Islet of Langerhans (tissue), 1 donor: ENCODE data around the gene PHPT1.
"Not testable (repeated sequence)": the region's sequence is repeated elsewhere in the genome, so short reads cannot be mapped to it uniquely, and the experiment has no call there.

ENCODE experiments used
- FAIRE-seq: peaks from one replicate; lab custom pipeline; 2011; peaks lifted over from hg19 to GRCh38; lab: Jason Lieb, UNC

PHPT1 gene

DNA sequence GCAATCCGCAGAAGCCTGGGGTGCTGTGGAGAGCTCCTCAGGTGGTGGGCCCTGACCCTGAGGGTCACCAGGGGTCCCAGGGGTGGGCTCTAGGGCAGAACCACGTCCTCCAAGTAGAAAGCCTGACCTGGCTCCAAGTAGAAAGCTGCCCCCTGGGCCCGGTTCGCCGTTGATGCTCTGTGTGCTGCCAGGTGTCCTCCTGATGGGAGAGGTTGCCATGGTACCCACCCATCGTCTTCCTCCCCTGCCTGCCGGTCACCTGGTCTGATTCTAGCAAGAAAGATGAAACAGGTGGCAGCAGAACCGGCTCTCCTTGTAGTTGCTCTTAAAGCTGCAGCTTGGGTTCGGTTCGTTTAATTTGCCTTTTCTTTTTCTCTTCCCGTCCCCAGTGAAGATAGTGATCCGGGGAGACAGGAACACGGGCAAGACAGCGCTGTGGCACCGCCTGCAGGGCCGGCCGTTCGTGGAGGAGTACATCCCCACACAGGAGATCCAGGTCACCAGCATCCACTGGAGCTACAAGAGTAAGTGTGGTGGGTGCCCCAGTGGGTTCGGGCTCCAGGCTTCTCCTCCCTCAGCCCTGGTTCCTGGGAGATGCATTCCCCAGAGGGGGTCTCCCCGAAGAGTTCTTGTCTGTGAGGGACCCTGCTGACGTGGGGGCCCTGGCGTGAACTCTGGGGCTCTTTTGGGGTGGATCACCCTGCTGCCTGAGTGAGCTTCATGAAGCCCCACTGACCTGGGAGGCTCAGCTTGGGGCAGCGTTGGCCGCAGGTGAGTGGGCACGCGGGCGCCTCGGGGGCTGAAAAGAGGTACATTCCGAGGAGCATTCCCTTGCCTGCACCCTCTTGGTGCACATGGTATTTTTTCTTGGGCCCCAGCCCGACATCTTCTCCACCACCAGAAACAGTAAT, 25.8 kb upstream of the PHPT1 start:
- no peak for FAIRE-seq

DNA sequence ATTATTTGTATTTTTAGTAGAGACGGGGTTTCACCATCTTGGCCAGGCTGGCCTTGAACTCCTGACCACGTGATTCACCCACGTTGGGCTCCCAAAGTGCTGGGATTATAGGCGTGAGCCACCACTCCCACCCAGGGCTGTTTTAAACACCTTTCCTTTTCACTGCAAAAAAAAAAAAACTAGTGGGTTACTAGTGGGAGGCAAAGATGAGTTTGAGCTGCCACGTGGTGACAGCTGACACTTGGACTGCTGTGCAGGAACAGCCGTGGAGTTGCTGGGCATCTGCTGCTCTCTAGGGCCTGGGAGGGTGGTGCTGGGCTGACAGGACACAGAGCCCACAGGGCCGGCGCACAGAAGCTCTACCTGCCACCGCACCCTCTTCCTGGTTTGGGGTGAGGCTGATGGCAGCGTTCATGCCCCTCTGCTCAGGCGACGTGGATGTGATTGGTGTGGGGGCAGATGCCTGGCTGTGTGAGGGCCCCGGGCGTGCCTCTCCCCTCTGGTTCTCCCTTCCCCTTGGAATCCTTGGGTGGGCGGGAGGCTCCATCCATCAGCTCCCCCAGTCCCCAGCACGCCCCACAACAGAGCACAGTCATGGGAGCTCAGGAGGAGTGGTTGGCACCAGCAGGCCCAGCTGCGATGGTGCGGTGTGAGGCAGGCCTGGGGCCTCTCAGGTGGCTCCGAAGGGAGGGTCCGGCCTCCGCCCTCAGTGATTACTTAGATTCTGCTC, 24.5 kb upstream of the PHPT1 start:
- FAIRE-seq: no peak

DNA sequence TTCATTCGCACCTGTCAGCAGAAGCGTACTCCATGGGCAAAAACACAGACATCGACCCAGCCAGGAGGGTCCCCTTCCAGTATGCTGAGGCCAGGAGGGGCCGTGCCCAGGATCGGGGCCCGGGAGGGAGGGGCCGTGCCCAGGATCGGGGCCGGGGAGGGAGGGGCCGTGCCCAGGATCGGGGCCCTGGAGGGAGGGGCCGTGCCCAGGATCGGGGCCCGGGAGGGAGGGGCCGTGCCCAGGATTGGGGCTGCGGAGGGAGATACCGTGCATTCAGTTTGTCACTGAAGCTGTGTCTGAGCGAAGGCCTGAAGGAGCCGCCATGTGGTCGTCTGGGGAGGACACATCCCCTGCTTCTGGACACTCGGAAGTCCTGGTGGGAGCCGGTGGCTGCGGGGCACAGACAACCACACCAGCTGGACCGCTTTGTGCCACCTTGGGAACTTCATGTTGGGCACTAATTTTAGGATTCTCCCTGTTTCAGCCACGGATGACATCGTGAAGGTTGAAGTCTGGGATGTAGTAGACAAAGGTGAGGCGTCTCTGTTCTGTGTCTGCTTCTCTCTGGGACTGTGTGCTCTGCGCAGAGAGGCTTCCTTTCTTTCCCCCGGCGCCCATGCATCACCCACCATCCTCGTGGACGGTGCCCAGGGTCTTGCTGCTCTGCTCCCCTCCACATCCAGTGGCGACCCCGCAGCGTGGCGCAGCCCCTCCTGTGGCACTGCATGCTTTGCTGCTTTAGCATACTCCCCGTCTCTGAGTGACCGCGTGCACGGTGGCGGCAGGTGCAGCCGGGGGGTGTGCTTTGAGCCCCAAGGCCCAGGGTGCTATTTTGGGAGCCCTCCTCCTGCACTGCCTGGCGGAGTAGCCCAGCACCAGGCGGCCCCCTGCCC, 23.7 kb upstream of the PHPT1 start:
- no peak for FAIRE-seq

DNA sequence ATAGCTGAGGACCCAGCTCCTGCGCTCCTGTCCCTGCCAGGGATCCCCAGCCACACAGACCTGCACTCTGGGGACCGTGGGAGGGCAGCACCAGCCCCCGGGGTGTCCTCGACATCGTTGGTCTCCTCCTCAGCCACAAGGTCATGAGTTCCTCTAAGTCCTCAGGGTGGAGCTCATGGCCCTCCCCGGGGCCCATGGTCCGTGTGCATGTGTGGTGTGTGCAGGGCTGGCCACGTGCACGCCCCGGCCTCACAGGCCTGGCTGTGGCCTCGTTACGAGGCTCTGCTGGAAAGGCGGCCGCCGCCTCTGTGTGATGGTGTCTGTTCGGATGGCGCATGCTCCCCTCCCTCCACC, 23.0 kb upstream of the PHPT1 start:
- no peak for FAIRE-seq

DNA sequence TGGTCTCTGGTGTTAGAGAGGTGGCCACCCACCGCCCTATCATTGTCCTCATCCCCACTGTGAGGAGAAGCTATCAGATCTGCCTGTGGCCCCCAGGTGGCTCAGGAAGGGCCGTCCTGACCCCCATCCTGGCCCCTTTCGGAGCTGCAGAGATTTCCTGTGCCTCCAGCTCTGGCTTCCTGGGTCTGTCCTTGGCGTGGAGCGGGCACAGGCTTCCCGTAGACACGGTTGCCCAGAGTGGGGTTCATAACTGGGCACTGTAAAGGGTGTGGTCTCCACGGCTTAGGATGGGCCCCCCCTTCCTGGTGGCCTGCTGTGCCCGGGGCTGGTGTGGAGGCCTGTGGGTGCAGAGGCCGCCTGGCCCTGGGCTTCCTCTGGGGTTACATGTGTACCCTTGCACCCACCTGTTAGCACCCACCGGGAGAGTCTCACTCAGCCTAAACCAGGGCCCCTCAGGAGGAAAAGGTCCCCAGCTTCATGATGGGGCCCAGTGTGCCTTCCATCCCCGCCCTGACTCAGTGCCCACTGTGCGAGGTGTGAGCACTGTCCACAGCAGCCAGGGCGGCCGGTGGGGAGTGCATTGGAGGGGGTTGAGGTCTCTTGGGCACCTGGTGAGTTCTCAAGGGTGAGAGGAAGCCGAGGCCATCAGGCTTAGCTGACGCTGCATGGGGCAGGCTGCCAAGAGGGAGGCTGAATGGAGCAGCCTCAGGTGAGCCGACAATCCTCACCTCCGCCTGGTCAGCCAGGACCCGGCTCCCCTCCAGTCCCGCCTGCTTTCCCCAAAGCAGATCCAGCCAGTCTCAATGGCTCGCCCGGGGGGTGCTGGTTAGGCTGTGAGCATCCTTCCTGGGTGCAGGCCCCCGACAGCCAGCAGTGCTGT, 22.3 kb upstream of the PHPT1 start:
- FAIRE-seq: no peak

DNA sequence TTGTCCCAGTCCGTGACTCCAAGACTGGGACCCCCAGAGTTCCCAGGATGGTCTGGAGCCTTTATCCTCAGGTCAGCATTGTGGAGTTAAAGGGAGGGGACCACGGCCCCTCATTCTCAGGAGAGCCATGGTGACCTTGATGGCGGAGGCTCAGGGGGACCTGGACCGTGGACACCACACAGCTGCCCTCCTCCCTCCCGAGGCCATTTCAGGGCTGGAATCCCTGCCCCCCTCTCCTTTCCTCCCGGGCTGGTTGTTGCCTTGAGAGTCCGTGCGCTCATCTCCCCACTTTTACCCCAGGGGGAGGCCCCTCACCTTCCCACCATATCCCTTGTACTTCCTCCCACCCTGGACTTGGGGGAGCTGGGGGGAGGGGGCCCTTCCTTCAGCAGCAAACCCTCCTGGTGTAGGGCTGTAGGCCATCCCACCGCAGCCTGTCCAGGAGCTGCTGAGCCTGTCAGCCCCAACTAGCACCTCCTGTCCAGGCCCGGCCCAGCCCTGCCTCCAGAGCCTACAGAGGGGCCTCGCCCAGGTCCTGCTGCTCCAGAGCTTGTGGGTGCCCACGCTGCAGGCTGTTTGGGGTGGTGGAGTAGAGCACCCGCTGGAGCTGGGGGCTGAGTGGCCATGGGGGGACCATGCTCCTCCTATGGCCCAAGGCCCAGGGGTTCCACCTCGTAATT, 21.3 kb upstream of the PHPT1 start:
- no peak for FAIRE-seq

DNA sequence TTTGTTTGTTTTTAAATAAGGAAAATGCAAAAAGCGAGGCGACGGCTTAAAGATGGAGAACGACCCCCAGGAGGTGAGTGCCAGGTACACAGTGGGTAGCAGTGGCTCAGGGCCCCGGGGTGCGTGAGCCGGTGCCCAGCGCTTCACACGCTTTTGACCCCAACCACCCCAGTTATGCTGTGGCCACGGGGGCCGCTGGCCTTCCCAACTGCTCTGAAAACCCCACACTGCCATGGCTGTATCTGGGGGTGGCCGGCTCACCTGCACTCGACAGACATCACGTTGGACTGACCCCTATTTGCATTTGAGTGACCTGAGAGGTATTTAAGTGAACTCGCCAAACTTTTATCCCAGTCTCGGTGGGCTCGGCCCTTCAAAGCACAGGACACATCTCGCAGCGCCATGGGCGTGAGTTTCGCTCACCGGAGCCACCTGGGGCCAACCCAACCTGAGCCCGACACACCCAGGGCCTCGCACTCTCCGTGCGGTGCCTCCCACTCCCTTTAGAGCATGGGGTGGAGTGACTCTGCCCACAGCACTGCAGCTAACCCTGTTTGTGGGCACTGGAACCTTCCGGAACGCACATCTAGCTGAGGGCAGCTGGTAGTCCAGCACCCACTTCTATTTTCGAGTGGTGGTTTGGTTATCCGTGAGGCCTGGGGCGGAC, 20.6 kb upstream of the PHPT1 start:
- FAIRE-seq: no peak

DNA sequence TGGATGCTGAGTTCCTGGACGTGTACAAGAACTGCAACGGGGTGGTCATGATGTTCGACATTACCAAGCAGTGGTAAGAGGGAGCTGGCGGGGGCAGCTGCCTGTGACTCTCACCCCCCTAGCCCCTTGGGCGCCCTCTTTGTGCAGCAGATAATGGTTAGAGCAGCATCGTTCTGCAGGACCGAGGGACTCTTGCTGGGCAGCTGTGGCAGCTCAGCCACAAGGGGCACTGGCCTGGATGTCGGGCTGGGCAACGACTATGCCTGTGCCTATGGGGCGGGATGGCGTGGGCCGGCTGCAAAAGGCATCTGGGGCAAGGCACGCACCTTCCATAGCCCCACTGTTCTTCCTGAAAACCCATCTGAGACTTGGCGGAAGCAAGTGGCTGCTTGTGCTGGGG, 19.8 kb upstream of the PHPT1 start:
- no peak for FAIRE-seq

DNA sequence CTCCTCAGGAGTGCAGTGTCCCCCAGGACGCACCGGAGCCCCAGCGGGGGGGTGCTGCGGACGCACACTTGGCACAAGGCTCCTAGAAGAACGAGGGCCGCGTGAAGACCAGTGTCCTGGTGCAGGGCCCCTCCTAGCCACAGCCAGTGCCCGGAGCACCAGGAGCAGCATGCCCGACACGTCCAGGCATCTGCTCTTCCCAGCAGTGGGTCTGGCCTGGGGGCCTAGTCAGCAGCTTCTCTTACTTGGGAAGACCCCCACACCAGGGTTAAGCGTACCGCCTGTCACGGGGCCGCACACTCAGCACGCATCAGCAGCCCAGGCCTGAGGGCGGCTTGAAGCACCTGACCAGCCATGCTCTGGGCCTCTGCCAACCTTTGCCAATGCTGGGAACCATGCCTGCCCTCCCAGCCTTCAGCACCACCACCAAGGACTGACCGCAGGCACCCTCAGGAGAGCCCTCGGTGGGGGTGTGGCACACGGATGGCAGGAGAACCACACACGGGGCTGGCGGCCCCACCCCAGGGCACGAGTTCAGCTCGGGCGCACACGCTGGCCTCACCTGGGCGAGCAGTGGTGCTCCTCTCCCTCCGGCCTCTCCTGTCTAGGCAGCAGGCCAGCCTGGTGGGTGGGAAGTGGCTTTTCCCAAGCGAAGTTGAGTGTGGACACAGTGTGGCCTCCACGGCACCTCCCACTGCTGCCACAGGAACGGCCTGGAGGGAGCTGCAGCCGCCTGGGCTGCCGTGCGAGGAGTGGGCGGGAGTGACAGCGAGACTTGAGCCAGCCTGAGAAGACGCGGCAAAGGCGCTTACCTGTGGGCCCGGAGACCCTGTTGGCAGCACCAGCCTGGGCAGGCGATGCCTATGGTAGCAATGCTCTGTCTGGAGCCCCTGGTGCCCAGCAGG, 19.0 kb upstream of the PHPT1 start:
- FAIRE-seq: no peak

DNA sequence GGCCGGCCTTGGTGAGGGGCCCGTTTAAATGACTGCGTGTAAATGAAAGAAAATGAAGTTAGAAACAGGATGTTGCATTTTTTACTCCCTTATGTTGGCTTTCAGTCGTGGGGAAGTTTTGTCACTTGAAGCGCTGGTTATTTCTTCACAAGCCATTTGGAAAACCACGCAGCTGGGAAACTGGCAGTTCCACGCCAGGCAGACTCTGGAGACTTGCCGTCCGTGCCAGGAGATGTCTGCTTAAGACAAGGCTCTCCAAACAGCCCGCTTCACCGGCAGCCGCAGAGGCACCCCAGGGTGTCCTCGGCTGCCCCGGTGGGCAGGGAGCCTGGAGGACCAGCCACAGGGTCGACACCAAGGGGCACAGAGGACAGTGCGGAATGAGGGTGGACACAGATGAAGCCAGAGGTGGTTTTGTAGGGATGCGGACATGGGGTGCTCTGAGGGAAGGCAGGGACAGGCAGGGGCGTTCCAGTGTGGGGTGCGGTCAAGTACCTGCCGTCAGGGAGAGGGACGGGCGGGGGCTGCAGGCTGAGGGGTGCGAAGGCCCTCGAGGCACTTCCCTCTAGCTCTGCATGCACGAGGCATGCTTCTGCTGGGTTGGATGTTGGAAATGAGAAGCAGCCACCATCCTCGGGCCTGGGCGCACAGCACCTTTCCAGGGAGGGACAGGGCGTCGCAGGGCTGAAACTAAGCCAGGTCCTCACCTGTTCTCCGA, 18.0 kb upstream of the PHPT1 start:
- no peak for FAIRE-seq

DNA sequence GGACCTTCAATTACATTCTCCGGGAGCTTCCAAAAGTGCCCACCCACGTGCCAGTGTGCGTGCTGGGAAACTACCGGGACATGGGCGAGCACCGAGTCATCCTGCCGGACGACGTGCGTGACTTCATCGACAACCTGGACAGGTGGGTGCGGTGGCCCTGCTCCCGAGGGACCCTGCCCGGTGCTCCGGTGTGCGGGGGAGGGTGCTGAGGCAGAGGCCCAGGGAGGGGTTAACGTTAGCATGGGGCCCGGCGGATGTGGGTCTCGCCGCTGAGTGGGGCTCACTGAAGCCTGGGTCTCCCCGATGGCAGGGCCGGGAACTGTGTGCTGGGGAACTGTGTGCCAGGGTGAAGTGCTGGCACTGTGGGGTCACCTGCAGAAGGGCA, 17.5 kb upstream of the PHPT1 start:
- no peak for FAIRE-seq

DNA sequence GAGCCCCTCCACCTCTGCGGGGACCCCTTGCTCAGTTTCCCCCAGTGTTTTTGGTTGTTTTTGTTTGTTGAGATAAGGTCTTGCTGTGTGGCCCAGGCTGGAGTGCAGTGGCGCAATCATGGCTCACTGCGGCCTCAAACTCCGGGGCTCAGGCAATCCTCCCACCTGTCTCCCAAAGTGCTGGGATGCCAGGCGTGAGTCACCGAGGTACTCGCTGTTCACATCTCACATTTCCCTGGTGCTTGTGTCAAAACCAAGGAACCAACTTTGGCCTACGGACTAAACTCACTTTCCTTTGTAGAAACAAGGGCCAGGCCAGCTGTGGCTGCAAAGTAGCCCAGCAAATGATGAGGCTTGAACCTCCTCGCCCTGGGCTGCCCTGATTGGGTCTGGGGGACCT, 16.6 kb upstream of the PHPT1 start:
- FAIRE-seq: no peak

DNA sequence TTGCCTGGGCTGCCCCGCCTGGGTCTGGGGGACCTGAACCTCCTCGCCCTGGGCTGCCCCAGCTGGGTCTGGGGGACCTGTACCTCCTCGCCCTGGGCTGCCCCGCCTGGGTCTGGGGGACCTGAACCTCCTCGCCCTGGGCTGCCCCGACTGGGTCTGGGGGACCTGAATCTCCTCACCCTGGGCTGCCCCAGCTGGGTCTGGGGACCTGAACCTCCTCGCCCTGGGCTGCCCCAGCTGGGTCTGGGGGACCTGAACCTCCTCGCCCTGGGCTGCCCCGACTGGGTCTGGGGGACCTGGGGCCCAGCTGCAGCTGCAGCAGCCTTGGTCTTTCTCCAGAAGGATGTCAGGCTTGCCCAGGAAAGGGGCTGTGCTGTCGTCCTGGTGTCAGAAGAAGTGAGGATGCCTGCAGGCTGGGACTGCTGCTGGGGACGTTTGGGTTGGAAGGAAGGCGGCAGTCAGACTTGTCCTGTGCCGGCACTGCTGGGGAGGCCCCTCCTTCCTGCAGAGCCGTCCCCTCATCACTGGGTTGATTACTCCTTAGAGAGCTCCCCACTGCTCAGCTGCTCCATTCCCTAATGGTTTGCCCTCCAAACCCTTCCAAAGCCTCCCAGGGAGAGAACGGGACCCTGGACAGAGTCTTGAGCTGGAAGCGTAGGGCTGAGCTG, 15.7 kb upstream of the PHPT1 start:
- FAIRE-seq: not testable (repeated sequence)

DNA sequence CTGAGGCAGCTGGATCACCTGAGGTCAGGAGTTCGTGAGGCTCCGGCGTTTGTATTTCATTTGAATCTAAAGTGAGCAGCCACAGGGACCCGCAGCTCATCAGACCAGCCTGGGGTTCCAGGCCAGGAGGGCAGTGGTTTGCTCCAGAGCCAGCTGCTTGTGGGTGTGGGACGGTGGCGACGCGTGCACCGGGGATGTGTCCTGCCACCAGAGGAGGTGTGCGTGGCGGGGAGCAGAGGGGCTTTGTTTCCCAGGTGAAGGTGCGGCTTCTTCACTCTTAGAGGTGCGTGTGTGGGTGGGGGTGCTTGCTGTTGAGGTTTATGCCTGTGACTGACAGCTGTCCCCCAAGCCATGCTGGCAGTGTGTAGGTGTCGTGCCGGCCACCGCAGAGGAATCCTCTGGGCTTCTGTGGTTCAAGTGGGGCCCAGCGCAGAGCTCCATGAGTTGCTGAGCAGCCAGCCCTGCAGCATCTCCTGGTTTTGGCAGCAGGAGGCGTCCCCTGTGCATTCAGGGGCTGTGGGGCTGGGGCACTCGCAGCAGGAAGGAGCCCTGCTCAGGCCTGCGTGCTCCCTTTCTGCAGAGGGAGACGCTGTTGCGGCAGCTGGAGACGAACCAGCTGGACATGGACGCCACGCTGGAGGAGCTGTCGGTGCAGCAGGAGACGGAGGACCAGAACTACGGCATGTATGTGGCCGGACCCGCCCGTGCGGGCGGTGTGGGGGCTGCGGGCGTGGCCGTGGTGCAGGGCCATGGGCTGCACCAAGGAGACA, 13.9 kb upstream of the PHPT1 start:
- FAIRE-seq: no peak

DNA sequence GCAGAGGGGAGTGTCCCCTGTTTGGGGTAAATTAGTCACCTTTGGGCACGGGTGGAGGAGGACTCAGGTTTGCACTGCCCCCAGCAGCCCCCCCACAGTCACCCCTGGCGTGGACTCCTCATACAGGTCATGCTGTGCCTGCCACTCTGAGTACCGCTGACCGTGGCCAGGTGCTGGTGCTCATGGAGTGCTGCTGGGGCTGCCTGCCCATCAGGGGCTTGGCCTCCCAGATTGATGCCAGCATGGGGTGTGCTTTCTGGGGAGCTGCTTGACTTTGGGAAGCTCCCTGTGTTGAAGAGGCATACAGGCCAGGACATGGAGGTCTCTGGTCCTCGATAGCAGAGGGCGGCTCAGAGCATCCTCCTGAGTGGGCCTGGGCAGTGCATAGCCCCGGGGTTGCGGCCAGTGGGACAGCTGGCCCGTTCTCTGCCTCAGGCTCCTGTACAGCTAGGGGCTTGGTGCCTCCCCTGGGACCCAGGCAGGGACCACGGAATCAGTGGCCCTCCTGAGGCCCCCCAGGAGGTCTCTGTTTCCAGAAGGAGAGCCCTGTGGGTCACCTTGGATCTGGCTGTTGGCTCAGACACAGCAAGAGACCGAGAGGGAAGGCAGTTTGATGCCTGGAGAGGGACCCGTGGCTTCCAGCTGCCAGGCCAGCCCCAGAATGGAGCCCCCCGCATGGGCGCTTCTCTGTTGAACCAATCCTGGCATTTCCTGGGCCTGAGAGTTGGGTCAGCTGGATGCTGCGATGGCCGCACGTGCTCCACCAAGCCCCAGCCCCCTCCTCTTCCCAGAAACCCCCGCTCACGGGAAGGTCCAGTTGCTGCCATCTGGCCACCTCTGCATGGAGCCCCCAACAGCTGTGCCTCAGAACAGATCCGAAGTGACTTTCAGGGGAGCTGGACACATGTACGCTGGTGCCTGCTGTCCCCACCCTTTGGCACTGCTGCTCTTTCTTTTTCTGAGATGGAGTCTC, 13.0 kb upstream of the PHPT1 start:
- FAIRE-seq: no peak

DNA sequence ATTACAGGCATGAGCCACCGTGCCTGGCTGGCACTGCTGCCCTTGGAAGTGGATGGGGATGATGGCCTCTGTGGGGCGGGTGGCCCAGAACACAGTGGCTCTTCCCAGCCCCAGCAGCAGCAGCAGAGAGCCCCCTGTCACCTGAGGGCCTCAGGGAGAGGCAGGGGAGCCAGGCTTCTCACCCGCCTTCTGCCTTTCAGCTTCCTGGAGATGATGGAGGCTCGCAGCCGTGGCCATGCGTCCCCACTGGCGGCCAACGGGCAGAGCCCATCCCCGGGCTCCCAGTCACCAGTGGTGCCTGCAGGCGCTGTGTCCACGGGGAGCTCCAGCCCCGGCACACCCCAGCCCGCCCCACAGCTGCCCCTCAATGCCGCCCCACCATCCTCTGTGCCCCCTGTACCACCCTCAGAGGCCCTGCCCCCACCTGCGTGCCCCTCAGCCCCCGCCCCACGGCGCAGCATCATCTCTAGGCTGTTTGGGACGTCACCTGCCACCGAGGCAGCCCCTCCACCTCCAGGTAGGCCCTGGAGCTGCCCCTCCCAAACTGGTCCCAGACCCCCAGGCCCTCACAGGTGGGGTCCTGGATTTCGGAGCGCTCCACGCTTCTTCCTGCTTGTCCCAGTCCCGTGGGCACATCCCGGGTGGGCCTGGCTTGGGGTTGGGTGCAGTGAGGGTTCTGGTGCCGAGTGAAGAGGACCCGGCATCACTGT, 11.9 kb upstream of the PHPT1 start:
- FAIRE-seq: no peak
